PFSK-1 (cell line): ENCODE measurements around the gene CAMTA1.

Source experiments
- FOXP2 ChIP-seq: optimal IDR thresholded peaks from 2 replicates; pipeline ENCODE3; 2011; ENCODE audit warnings: borderline replicate concordance, control low read depth, inconsistent platforms; ENCODE audit not compliant: insufficient read depth; ENCODE audit errors: extremely low read length, extremely low read depth
- POLR2AphosphoS5 ChIP-seq: IDR thresholded peaks from 2 replicates; pipeline ENCODE4 v1.6.1; 2012; ENCODE audit warnings: low read depth, mild to moderate bottlenecking, control low read depth, low read length, moderate library complexity
- SIN3A ChIP-seq: IDR thresholded peaks from 2 replicates; pipeline ENCODE4 v1.6.1; 2012; ENCODE audit warnings: mild to moderate bottlenecking, low read length, moderate library complexity, borderline replicate concordance; ENCODE audit not compliant: insufficient read depth
- TAF1 ChIP-seq: IDR thresholded peaks from 2 replicates; pipeline ENCODE4 v1.6.1; 2012; ENCODE audit warnings: low read length, control low read depth, borderline replicate concordance; ENCODE audit not compliant: insufficient read depth
- TF ChIP-seq, protein P1 (sequence below), 2 experiments: IDR thresholded peaks; 2 replicates each; pipeline versions ENCODE4 v1.6.1 to v1.8.0; 2011 to 2012; ENCODE audit warnings: low read depth in 2 of 2, low read length in 2 of 2, control low read depth in 1 of 2, inconsistent platforms in 1 of 2, mild to moderate bottlenecking in 1 of 2, moderate library complexity in 1 of 2; ENCODE audit not compliant: insufficient read depth in 1 of 2

Gene CAMTA1

DNA sequence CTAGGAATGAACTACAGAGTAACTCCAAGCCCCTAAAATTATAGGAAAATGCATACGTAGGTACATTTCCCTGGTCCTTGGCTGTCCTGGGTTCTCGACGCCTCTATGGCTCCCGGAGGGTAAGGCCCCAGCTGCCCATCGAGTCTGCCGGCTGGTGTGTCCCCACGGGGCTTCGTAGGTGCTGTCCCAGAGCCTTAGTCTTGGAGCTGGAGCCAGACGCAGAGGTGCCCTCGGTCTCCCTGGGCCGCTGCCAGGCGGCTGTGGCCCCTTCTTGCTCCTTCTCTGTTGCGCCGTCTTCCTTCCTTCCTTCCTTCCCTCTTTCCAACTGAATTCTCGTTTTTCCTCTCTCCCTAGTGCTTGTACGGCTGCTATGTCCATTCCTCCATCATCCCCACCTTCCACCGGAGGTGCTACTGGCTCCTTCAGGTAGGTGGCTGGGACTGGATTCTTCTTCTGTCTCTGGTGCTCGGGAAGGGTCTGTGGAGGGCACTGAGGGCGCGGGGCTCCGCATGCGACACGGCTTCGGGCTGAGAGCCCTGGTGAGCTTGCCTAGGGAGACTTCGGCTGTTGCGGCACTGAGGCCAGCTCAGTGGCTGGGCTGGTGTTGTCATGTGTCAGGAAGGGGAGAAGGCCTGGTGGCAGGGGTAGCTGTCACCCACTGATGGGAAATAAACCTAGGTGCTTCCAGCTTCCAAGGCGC is 682.4 kb downstream of the CAMTA1 start:
- TF ChIP-seq TAF1 (no peak), POLR2AphosphoS5 (no peak), SIN3A (no peak), FOXP2 (no peak)
- TF ChIP-seq, protein P1, sequence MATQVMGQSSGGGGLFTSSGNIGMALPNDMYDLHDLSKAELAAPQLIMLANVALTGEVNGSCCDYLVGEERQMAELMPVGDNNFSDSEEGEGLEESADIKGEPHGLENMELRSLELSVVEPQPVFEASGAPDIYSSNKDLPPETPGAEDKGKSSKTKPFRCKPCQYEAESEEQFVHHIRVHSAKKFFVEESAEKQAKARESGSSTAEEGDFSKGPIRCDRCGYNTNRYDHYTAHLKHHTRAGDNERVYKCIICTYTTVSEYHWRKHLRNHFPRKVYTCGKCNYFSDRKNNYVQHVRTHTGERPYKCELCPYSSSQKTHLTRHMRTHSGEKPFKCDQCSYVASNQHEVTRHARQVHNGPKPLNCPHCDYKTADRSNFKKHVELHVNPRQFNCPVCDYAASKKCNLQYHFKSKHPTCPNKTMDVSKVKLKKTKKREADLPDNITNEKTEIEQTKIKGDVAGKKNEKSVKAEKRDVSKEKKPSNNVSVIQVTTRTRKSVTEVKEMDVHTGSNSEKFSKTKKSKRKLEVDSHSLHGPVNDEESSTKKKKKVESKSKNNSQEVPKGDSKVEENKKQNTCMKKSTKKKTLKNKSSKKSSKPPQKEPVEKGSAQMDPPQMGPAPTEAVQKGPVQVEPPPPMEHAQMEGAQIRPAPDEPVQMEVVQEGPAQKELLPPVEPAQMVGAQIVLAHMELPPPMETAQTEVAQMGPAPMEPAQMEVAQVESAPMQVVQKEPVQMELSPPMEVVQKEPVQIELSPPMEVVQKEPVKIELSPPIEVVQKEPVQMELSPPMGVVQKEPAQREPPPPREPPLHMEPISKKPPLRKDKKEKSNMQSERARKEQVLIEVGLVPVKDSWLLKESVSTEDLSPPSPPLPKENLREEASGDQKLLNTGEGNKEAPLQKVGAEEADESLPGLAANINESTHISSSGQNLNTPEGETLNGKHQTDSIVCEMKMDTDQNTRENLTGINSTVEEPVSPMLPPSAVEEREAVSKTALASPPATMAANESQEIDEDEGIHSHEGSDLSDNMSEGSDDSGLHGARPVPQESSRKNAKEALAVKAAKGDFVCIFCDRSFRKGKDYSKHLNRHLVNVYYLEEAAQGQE (IDR thresholded peaks at IDR 0.05; ENCODE audit: insufficient read depth in 1 of 2, low read depth in 2 of 2, low read length in 2 of 2), result no peak

DNA sequence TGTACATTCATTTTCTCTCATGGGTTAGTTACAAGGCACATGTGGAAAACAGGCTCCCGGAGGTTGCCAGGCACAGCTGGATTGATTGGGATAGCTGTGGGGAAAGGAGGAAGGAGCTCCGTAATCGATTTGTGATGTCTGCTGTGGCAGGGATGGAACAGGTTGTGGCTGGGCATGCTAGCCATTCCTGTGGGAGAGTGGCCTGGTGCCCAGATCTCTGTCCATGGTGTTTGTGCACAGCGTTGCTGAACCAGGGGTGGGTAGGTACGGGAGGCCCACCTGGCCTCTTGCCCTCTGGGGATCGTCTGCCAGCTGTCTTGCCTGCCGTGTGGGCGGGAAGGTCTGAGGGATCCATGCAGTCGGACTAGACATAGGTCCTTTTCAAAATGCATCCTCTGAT is 683.0 kb downstream of the CAMTA1 start:
- TF ChIP-seq FOXP2, result no peak
- TF ChIP-seq, protein P1 (IDR thresholded peaks at IDR 0.05; ENCODE audit: insufficient read depth in 1 of 2, low read depth in 2 of 2, low read length in 2 of 2), result peak; percentile 63 to 76; a peak in 3 of 4 replicates

DNA sequence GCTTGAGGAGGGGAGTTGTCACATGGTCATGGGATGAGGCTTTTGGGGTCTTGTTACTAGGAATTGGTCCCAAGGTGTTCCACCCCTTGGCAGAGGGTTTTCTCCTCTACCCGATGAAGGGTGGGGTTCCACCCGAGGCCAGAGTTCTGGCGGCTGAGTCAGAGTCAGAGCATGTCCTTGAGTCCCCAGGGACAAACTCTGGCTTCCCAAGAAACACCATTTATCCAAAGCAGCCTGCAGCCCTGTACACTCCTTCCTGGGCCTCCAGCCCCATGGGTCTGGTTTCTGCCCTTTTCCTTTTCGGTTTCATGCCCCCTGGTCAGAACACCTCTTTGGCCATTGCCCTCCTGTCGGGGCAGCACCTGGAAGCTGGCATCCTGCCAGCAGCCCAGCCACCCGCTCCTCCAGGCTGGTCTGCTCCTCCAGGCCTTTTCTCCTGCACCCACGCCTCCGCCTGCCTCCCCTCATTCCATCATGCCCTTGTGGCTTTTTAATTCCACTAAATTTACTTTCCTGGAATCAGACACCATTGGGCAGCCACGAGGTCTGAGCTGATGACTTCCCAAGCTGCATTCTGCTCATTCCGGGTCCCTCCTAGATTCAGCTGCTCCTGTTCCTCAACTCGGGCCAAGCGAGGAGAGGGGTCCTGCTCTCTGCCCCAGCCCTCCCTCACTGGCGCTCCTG is 684.1 kb downstream of the CAMTA1 start:
- TF ChIP-seq, protein P1 (IDR thresholded peaks at IDR 0.05; ENCODE audit: insufficient read depth in 1 of 2, low read depth in 2 of 2, low read length in 2 of 2), result no peak
- TF ChIP-seq SIN3A (no peak), TAF1 (no peak), POLR2AphosphoS5 (no peak)

DNA sequence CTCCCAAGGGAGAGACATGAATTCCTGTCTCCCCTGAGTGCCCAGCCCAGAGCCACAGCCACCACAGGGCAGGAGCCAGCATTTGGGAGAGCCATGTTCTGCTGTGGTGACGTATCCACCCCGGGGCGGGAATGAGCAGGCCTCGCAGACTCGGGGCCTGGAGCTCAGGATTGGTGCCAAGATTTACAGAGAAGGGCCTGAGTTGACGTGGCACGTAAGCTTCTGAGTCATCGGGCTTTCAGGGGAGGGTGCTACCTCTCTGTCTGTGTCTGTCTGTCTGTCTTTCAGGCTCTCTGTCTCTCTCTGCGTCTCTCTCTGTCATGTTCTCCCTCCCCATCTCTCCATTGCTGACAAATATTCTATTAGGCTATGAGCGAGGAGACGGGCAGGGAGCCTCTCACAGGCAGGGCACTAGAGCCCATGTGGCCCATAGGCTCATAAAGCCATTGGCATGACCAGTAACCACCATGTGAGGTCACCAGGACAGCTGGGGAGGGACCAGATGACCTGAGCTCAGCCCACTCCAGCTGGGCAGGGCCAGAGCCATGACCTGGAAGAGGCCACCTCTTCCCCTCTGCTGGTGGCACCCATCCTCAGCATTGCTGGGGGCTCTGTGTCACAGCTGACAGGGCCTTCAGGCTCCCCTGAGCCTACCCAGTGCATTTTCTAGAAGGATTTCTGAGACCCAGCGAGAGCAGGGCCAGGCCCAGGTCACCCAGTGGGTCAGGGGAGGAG is 685.8 kb downstream of the CAMTA1 start:
- TF ChIP-seq POLR2AphosphoS5 (no peak), FOXP2 (peak; percentile 24)

DNA sequence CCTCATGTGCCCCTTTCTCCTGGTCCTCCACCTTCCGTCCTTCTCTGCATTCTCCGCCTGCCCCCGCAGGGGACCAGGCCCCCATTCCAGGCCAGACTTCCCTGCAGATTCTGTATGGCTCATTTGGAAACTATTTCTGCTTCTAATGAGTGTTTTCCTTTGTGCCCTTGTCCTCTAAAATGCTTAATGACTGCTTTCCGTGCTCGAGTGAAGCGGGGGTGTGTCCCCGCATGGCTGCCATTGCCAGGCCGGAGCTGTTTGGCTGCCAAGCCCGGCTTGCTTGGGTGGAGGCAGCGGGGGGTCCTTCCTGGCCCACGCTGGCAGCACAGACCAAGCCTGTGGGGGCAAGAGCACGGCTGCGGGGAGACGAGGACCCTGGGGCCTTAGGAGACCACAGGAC is 686.6 kb downstream of the CAMTA1 start:
- TF ChIP-seq SIN3A (no peak), POLR2AphosphoS5 (no peak), TAF1 (no peak), FOXP2 (no peak)
- TF ChIP-seq, protein P1 (IDR thresholded peaks at IDR 0.05; ENCODE audit: insufficient read depth in 1 of 2, low read depth in 2 of 2, low read length in 2 of 2), result no peak
